Progenitor cell of endocrine pancreas (in vitro differentiated cells): ENCODE results near the gene TAS2R14. TPM values are rescaled to one million over a fixed set of nuclear protein-coding genes. Genes with fewer than 3 reads are reported as not detected.

Experiments
- DNase-seq: peaks from one replicate; pipeline ENCODE4 v3.0.0; 2021; ENCODE audit warnings: low spot score; ENCODE audit not compliant: unreplicated experiment
- H3K27ac Mint-ChIP-seq: 2 replicates; pipeline ENCODE4 v1.8.0; 2021; ENCODE audit warnings: mild to moderate bottlenecking, moderate library complexity, mixed read lengths
- H3K27me3 Mint-ChIP-seq: 2 replicates; pipeline ENCODE4 v1.8.0; 2021; ENCODE audit warnings: mixed read lengths
- H3K36me3 Mint-ChIP-seq: 2 replicates; pipeline ENCODE4 v1.8.0; 2022; ENCODE audit warnings: mixed read lengths; ENCODE audit not compliant: insufficient read depth
- H3K4me1 Mint-ChIP-seq: 2 replicates; pipeline ENCODE4 v1.8.0; 2021; ENCODE audit warnings: low read depth, mixed read lengths
- H3K4me3 Mint-ChIP-seq: 2 replicates; pipeline ENCODE4 v1.8.0; 2021; ENCODE audit warnings: low read depth, mild to moderate bottlenecking, moderate library complexity, mixed read lengths
- H3K9me3 Mint-ChIP-seq: 2 replicates; pipeline ENCODE4 v1.8.0; 2021; ENCODE audit warnings: low read depth, mixed read lengths
- total RNA-seq: library from RNA; stranded (reverse); gene quantifications from 2 replicates; pipeline ENCODE4 v1.2.1, GENCODE V29; 2021
- TF ChIP-seq, protein P1 (sequence below): fragments of 200-600 bp; sonication (generic); IDR thresholded peaks from one replicate; pipeline ENCODE4 v1.5.0; 2021; ENCODE audit warnings: antibody characterized with exemption, mild to moderate bottlenecking; ENCODE audit not compliant: unreplicated experiment

The TAS2R14 gene
- total RNA-seq, 1 donor from 2014 or later, result 5.7 TPM

DNA sequence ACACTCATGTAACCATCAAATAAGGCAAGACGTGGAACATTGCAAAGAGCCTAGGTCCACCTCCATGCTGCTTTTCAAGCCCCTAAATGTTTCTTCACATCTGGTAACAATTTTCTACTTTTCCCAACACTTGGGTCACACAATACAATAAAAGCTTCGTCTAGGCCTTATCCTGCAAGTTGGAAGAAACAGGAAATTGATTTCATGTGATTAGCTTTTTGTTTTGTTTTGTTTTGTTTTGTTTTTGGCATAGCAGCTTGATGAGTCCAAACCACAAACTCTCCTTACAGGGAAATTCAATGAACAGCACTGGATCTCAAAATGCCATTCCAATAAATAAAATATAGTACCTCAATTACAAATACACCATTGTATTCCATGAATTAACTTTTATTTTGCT is 28.3 kb upstream of the TAS2R14 start:
- no peaks in the 10 kb centered on the region for H3K27me3 Mint-ChIP-seq
- no peak for DNase-seq
- no peak overlapping the region for H3K4me3 Mint-ChIP-seq
- no peak overlapping the region for H3K27ac Mint-ChIP-seq
- H3K36me3 Mint-ChIP-seq, result peaks cover 21% of the 10 kb centered on the region
- TF ChIP-seq, protein P1, sequence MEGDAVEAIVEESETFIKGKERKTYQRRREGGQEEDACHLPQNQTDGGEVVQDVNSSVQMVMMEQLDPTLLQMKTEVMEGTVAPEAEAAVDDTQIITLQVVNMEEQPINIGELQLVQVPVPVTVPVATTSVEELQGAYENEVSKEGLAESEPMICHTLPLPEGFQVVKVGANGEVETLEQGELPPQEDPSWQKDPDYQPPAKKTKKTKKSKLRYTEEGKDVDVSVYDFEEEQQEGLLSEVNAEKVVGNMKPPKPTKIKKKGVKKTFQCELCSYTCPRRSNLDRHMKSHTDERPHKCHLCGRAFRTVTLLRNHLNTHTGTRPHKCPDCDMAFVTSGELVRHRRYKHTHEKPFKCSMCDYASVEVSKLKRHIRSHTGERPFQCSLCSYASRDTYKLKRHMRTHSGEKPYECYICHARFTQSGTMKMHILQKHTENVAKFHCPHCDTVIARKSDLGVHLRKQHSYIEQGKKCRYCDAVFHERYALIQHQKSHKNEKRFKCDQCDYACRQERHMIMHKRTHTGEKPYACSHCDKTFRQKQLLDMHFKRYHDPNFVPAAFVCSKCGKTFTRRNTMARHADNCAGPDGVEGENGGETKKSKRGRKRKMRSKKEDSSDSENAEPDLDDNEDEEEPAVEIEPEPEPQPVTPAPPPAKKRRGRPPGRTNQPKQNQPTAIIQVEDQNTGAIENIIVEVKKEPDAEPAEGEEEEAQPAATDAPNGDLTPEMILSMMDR, result no peak
- peaks cover 5% of the 10 kb centered on the region for H3K4me1 Mint-ChIP-seq
- peaks cover 9% of the 10 kb centered on the region for H3K9me3 Mint-ChIP-seq

DNA sequence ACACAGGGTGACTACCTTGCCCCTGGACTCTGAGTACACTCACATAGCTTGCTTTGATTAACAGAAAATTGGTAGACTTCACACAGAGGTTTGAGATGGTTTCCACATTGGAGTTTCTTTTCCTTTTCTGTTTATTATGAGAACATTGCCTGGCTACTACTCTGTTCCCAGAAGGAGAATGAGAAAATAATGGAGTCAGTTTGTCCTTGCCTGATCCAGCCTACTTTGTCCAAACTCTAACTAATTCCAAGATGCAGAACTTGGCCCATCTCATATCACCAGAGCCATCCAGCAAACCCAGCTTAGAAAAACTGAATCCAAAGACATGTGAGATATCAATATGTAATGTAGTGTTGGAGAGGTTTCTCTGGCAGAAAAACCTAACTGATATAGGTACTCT is 27.3 kb upstream of the TAS2R14 start:
- no peak for DNase-seq
- Mint-ChIP-seq H3K9me3 (peaks cover 9% of the 10 kb centered on the region), H3K27ac (no peak overlapping the region), H3K36me3 (peaks cover 26% of the 10 kb centered on the region), H3K4me1 (peaks cover 5% of the 10 kb centered on the region), H3K4me3 (no peak overlapping the region), H3K27me3 (no peaks in the 10 kb centered on the region)
- TF ChIP-seq, protein P1, result no peak

DNA sequence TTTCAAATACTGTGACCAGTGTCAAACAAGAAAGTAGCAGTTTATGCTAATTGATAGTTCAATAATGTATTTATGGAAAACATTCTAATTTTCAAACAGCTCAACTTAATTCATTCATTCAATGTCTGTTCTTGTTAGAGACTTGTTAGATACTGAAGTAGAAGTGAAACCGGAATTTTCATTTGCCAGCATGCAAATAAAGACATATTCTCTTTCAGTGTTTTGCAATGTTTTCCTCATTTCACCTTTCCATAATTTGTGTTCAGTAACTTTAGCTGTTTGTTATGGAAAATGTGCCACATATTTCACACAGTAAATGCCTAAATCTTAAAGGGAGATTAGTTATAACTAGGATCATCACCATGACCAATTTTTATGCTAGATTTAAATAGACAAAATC is 26.4 kb upstream of the TAS2R14 start:
- H3K9me3 Mint-ChIP-seq, result peaks cover 9% of the 10 kb centered on the region
- no peak for DNase-seq
- no peaks in the 10 kb centered on the region for H3K27me3 Mint-ChIP-seq
- H3K36me3 Mint-ChIP-seq, result peaks cover 26% of the 10 kb centered on the region
- peaks cover 5% of the 10 kb centered on the region for H3K4me1 Mint-ChIP-seq
- TF ChIP-seq, protein P1, result no peak
- H3K4me3 Mint-ChIP-seq, result no peak overlapping the region
- no peak overlapping the region for H3K27ac Mint-ChIP-seq

DNA sequence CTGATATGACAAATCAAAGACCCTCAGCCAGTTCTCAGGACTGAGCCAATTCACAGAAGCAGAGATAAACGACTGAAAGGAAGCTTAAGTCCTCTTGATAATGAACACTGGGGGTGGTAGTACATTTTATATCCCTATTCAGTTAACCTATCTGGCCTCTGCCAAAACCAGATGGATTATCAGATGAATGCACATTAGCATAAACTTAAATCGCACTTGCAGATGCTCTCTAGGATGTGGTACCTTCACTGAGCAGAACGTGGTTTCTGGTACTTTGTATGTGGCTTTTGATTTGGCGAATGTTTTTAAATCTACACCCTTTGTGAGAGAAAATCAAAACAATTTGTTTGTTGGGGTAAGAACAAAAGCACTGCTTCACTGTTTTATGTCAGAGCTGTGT is 21.1 kb upstream of the TAS2R14 start:
- Mint-ChIP-seq H3K36me3 (peaks cover 38% of the 10 kb centered on the region), H3K27ac (no peak overlapping the region), H3K4me3 (no peak overlapping the region), H3K9me3 (peaks cover 28% of the 10 kb centered on the region), H3K27me3 (no peaks in the 10 kb centered on the region), H3K4me1 (peaks cover 5% of the 10 kb centered on the region)
- DNase-seq, result no peak
- TF ChIP-seq, protein P1, result no peak

DNA sequence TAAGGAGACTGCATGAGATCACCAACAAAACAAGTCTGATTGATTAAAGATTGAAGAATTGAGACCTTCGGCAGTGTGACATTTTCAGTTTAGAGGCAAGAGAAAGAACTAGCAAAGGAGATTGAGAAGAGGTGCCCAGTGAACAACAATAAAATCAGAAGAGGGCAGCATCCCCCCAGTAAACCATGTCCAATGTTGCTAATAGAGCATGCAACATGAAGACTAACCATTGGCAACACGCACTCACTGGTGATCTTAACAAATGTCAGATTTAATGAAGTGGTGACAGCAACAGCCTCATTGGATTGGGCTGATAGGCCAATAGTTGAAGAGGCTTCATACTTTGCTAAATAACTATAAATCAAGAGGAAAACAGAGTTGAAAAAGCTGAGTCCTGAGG is 20.7 kb upstream of the TAS2R14 start:
- no peak for DNase-seq
- Mint-ChIP-seq H3K36me3 (peaks cover 42% of the 10 kb centered on the region), H3K27me3 (no peaks in the 10 kb centered on the region), H3K9me3 (peaks cover 32% of the 10 kb centered on the region), H3K27ac (no peak overlapping the region), H3K4me3 (no peak overlapping the region), H3K4me1 (peaks cover 5% of the 10 kb centered on the region)
- TF ChIP-seq, protein P1, result no peak
